ENCODE measurements around the gene ROCK1. TPM values are rescaled to one million over a fixed set of nuclear protein-coding genes. Genes with fewer than 3 reads are reported as not detected.

The ROCK1 gene
- total RNA-seq, 1 donor from 2014 or later: 16.6 TPM

GRCh38 chr18:21085579-21086166, 25.9 kb downstream of the ROCK1 start:
- DNase-seq (ENCODE audit: low read depth) (no peak), FAIRE-seq (no peak)
- H3K4me3 ChIP-seq (ENCODE audit: low read depth, low read length): no peak overlapping the region
- TF ChIP-seq CTCF (IDR thresholded peaks at IDR 0.05; ENCODE audit: insufficient read depth, low read length, severe bottlenecking): no peak
- no peaks in the 10 kb centered on the region for H3K27me3 ChIP-seq (ENCODE audit: control insufficient read depth, insufficient read depth, low read length)
- no peaks in the 10 kb centered on the region for H3K36me3 ChIP-seq (ENCODE audit: control insufficient read depth, insufficient read depth, low read length)

- Histone ChIP-seq H3K4me3 (ENCODE audit: low read depth, low read length) (no peak overlapping the region), H3K36me3 (ENCODE audit: control insufficient read depth, insufficient read depth, low read length) (no peaks in the 10 kb centered on the region), H3K27me3 (ENCODE audit: control insufficient read depth, insufficient read depth, low read length) (no peaks in the 10 kb centered on the region)
- TF ChIP-seq CTCF (IDR thresholded peaks at IDR 0.05; ENCODE audit: insufficient read depth, low read length, severe bottlenecking): no peak
- DNase-seq (ENCODE audit: low read depth) (no peak), FAIRE-seq (no peak)
Observed at GRCh38 chr18:21084511-21085078, 27.0 kb downstream of the ROCK1 start.

GRCh38 chr18:21083017-21083416, 28.6 kb downstream of the ROCK1 start:
- H3K4me3 ChIP-seq (ENCODE audit: low read depth, low read length): no peak overlapping the region
- H3K27me3 ChIP-seq (ENCODE audit: control insufficient read depth, insufficient read depth, low read length): no peaks in the 10 kb centered on the region
- FAIRE-seq: no peak
- no peaks in the 10 kb centered on the region for H3K36me3 ChIP-seq (ENCODE audit: control insufficient read depth, insufficient read depth, low read length)
- no peak for TF ChIP-seq CTCF (IDR thresholded peaks at IDR 0.05; ENCODE audit: insufficient read depth, low read length, severe bottlenecking)
- no peak for DNase-seq (ENCODE audit: low read depth)

- Histone ChIP-seq H3K36me3 (ENCODE audit: control insufficient read depth, insufficient read depth, low read length) (no peaks in the 10 kb centered on the region), H3K27me3 (ENCODE audit: control insufficient read depth, insufficient read depth, low read length) (no peaks in the 10 kb centered on the region), H3K4me3 (ENCODE audit: low read depth, low read length) (no peak overlapping the region)
- FAIRE-seq (no peak), DNase-seq (ENCODE audit: low read depth) (no peak)
- no peak for TF ChIP-seq CTCF (IDR thresholded peaks at IDR 0.05; ENCODE audit: insufficient read depth, low read length, severe bottlenecking)
Observed at GRCh38 chr18:21081426-21081825, 30.2 kb downstream of the ROCK1 start.

GRCh38 chr18:21080576-21080975, 31.0 kb downstream of the ROCK1 start:
- DNase-seq (ENCODE audit: low read depth): no peak
- no peaks in the 10 kb centered on the region for H3K27me3 ChIP-seq (ENCODE audit: control insufficient read depth, insufficient read depth, low read length)
- FAIRE-seq: no peak
- TF ChIP-seq CTCF (IDR thresholded peaks at IDR 0.05; ENCODE audit: insufficient read depth, low read length, severe bottlenecking): no peak
- no peak overlapping the region for H3K4me3 ChIP-seq (ENCODE audit: low read depth, low read length)
- no peaks in the 10 kb centered on the region for H3K36me3 ChIP-seq (ENCODE audit: control insufficient read depth, insufficient read depth, low read length)
